NCI-H1092 (cell line): Measurements from ENCODE around the gene TMCC2.
"Not testable (repeated sequence)": the region's sequence is repeated elsewhere in the genome, so short reads cannot be mapped to it uniquely, and the experiment has no call there.

Source experiments
- DNase-seq: peaks from one replicate; lab custom pipeline; 2025; lab: John Stamatoyannopoulos, UW

The TMCC2 gene

GRCh38 chr1:205227584-205228013 is at the start of gene TMCC2:
TSS of gene TMCC2 (plus strand) at chr1:205227946. CDS start at chr1:205228565, 619 bp downstream.
- DNase-seq = peak; percentile 94

- no peak for DNase-seq
Observed at GRCh38 chr1:205179842-205180241, 47.9 kb upstream of the TMCC2 start.

GRCh38 chr1:205180331-205180730 is 47.4 kb upstream of the TMCC2 start:
- DNase-seq = not testable (repeated sequence)

- no peak for DNase-seq
Observed at GRCh38 chr1:205182930-205183329, 44.8 kb upstream of the TMCC2 start.

- DNase-seq = no peak
Observed at GRCh38 chr1:205183676-205184335, 43.9 kb upstream of the TMCC2 start.

GRCh38 chr1:205186191-205186590 is 41.6 kb upstream of the TMCC2 start:
- no peak for DNase-seq

- DNase-seq = no peak
Observed at GRCh38 chr1:205187420-205187819, 40.3 kb upstream of the TMCC2 start.

GRCh38 chr1:205188098-205188497 is 39.6 kb upstream of the TMCC2 start:
- DNase-seq = no peak

GRCh38 chr1:205188596-205188995 is 39.1 kb upstream of the TMCC2 start:
- DNase-seq = no peak

GRCh38 chr1:205189131-205189530 is 38.6 kb upstream of the TMCC2 start:
- no peak for DNase-seq

GRCh38 chr1:205190845-205191577 is 36.7 kb upstream of the TMCC2 start:
- no peak for DNase-seq

- DNase-seq = no peak
Observed at GRCh38 chr1:205191622-205192021, 36.1 kb upstream of the TMCC2 start.

GRCh38 chr1:205192287-205192686 is 35.5 kb upstream of the TMCC2 start:
- DNase-seq = no peak

- DNase-seq = no peak
Observed at GRCh38 chr1:205199090-205199930, 28.4 kb upstream of the TMCC2 start.

- DNase-seq = no peak
Observed at GRCh38 chr1:205199931-205200299, 27.8 kb upstream of the TMCC2 start.

GRCh38 chr1:205204552-205204951 is 23.2 kb upstream of the TMCC2 start:
- DNase-seq = no peak

- DNase-seq = no peak
Observed at GRCh38 chr1:205205055-205205454, 22.7 kb upstream of the TMCC2 start.

GRCh38 chr1:205208811-205209210 is 18.9 kb upstream of the TMCC2 start:
- no peak for DNase-seq

- DNase-seq = no peak
Observed at GRCh38 chr1:205210756-205211168, 17.0 kb upstream of the TMCC2 start.

GRCh38 chr1:205211169-205211838 is 16.4 kb upstream of the TMCC2 start, which contains the start of gene DSTYK:
TSS of gene DSTYK (minus strand) at chr1:205211702. CDS start at chr1:205211535, 167 bp downstream.
- DNase-seq = peak; percentile 91

- DNase-seq = no peak
Observed at GRCh38 chr1:205211839-205212536, 15.8 kb upstream of the TMCC2 start.
